GM23338 (cell line): ENCODE measurements around the gene HDAC9. TPM values are rescaled to one million over a fixed set of nuclear protein-coding genes. Genes with fewer than 3 reads are reported as not detected.

Experiments
- ATAC-seq: fragments of 200-7000 bp; cut with Tn5 transposase; 3 replicates; pipeline ENCODE4 v1.9.1; 2020
- DNase-seq: peaks from one replicate; pipeline ENCODE4 v3.0.0-alpha.2; 2015; ENCODE audit warnings: low spot score
- H2AFZ ChIP-seq: fragments of 200-600 bp; sonication (generic); 2 replicates; pipeline ENCODE4 v1.8.0; 2016; ENCODE audit warnings: antibody characterized with exemption, mild to moderate bottlenecking, moderate library complexity
- H3F3A ChIP-seq: fragments of 200-600 bp; sonication (generic); replicated peaks from 2 replicates; pipeline ENCODE4 v1.8.0; 2017; ENCODE audit warnings: antibody characterized with exemption, mixed run types, low read depth
- H3K27ac ChIP-seq: fragments of 200-600 bp; sonication (generic); 2 replicates; pipeline ENCODE4 v1.6.1; 2016; ENCODE audit warnings: low read depth
- H3K27me3 ChIP-seq: fragments of 200-600 bp; sonication (generic); 2 replicates; pipeline ENCODE4 v1.8.0; 2016; ENCODE audit warnings: mild to moderate bottlenecking, mixed run types, moderate library complexity; ENCODE audit not compliant: insufficient read depth
- H3K36me3 ChIP-seq: fragments of 200-600 bp; sonication (generic); 2 replicates; pipeline ENCODE4 v1.8.0; 2016; ENCODE audit warnings: mild to moderate bottlenecking; ENCODE audit not compliant: insufficient read depth
- H3K4me1 ChIP-seq: fragments of 200-600 bp; sonication (generic); 2 replicates; pipeline ENCODE4 v1.8.0; 2016; ENCODE audit warnings: mild to moderate bottlenecking, moderate library complexity; ENCODE audit not compliant: insufficient read depth
- H3K4me2 ChIP-seq: fragments of 200-600 bp; sonication (generic); 2 replicates; pipeline ENCODE4 v1.7.1; 2017; ENCODE audit warnings: mixed run types
- H3K4me3 ChIP-seq: fragments of 200-600 bp; sonication (generic); 2 replicates; pipeline ENCODE4 v1.6.1; 2016; ENCODE audit warnings: mixed run types
- H3K79me2 ChIP-seq: fragments of 200-600 bp; sonication (generic); replicated peaks from 2 replicates; pipeline ENCODE4 v1.8.0; 2017; ENCODE audit warnings: mild to moderate bottlenecking; ENCODE audit not compliant: insufficient read depth
- H3K9me2 ChIP-seq: fragments of 200-600 bp; sonication (generic); 2 replicates; pipeline ENCODE4 v1.8.0; 2017; ENCODE audit not compliant: insufficient read depth
- H4K20me1 ChIP-seq: fragments of 200-600 bp; sonication (generic); replicated peaks from 2 replicates; pipeline ENCODE4 v1.8.0; 2017; ENCODE audit warnings: mild to moderate bottlenecking; ENCODE audit not compliant: insufficient read depth
- H3K27ac Mint-ChIP-seq: 2 replicates; pipeline ENCODE4 v1.8.0; 2020; ENCODE audit warnings: inconsistent platforms, mild to moderate bottlenecking, moderate library complexity, mixed read lengths
- H3K27me3 Mint-ChIP-seq: 3 replicates; pipeline ENCODE4 v1.8.0; 2022; ENCODE audit warnings: low read depth, mild to moderate bottlenecking, moderate library complexity, mixed read lengths, inconsistent platforms; ENCODE audit not compliant: insufficient read depth, poor library complexity
- H3K36me3 Mint-ChIP-seq: 3 replicates; pipeline ENCODE4 v1.8.0; 2021; ENCODE audit warnings: low read depth, mild to moderate bottlenecking, inconsistent platforms, moderate library complexity, mixed read lengths
- H3K4me1 Mint-ChIP-seq: 3 replicates; pipeline ENCODE4 v1.8.0; 2020; ENCODE audit warnings: mild to moderate bottlenecking, inconsistent platforms, mixed read lengths
- H3K4me3 Mint-ChIP-seq: 3 replicates; pipeline ENCODE4 v1.8.0; 2021; ENCODE audit warnings: moderate library complexity, mild to moderate bottlenecking, inconsistent platforms, mixed read lengths
- H3K9me3 Mint-ChIP-seq: 3 replicates; pipeline ENCODE4 v1.8.0; 2020; ENCODE audit warnings: moderate library complexity, mild to moderate bottlenecking, inconsistent platforms, mixed read lengths
- CREB1 ChIP-seq: fragments of 250-450 bp; sonication (Bioruptor Pico); IDR thresholded peaks from 2 replicates; pipeline ENCODE4 v1.5.0; 2020; ENCODE audit warnings: low read depth, mild to moderate bottlenecking, moderate library complexity
- CTCF ChIP-seq, 2 experiments: fragments of 200-600 bp in 1 of 2; sonication (generic) in 1 of 2; conservative IDR thresholded peaks; 2 replicates each; pipeline versions ENCODE4 v1.5.1 to v1.6.1; 2016 to 2017; ENCODE audit warnings: antibody characterized with exemption in 2 of 2, low read depth in 2 of 2, mild to moderate bottlenecking in 2 of 2, moderate library complexity in 1 of 2
- ETS1 ChIP-seq: IDR thresholded peaks from 2 replicates; pipeline ENCODE4 v1.6.1; 2016; ENCODE audit warnings: antibody characterized with exemption
- EZH2 ChIP-seq: fragments of 200-600 bp; sonication (generic); IDR thresholded peaks from one replicate; pipeline ENCODE4 v1.8.0; 2017; ENCODE audit warnings: antibody characterized with exemption, mild to moderate bottlenecking, low read depth; ENCODE audit not compliant: unreplicated experiment
- EZH2phosphoT487 ChIP-seq: fragments of 200-600 bp; sonication (generic); IDR thresholded peaks from one replicate; pipeline ENCODE4 v1.8.1; 2018; ENCODE audit warnings: antibody characterized with exemption; ENCODE audit not compliant: unreplicated experiment
- JUNB ChIP-seq: IDR thresholded peaks from one replicate; pipeline ENCODE4 v1.6.1; 2016; ENCODE audit warnings: antibody characterized with exemption; ENCODE audit not compliant: unreplicated experiment
- NANOG ChIP-seq: IDR thresholded peaks from 2 replicates; pipeline ENCODE4 v1.6.1; 2016; ENCODE audit warnings: antibody characterized with exemption, borderline replicate concordance
- POLR2AphosphoS5 ChIP-seq: IDR thresholded peaks from 2 replicates; pipeline ENCODE4 v1.6.1; 2016; ENCODE audit warnings: antibody characterized with exemption, low read depth
- REST ChIP-seq: IDR thresholded peaks from one replicate; pipeline ENCODE4 v1.6.1; 2018; ENCODE audit warnings: antibody characterized with exemption; ENCODE audit not compliant: unreplicated experiment
- ZNF114 ChIP-seq: fragments of 250-450 bp; sonication (Bioruptor Pico); IDR thresholded peaks from 2 replicates; pipeline ENCODE4 v1.5.0; 2020; ENCODE audit warnings: mild to moderate bottlenecking, moderate library complexity
- ZNF331 ChIP-seq: fragments of 250-450 bp; sonication (Bioruptor Pico); IDR thresholded peaks from 2 replicates; pipeline ENCODE4 v1.5.0; 2020; ENCODE audit warnings: low read depth, mild to moderate bottlenecking, moderate library complexity
- ZNF462 ChIP-seq: fragments of 250-450 bp; sonication (Bioruptor Pico); IDR thresholded peaks from 2 replicates; pipeline ENCODE4 v1.5.0; 2020; ENCODE audit warnings: mild to moderate bottlenecking, moderate library complexity
- polyA plus RNA-seq: library from polyadenylated mRNA; unstranded; fragments of >200 nt; fragmentation: Nextera tagmentation; extraction: Ambion mirVana; gene quantifications from 2 replicates; pipeline ENCODE4 v1.2.1, GENCODE V29; 2016
- total RNA-seq: library from RNA; depleted of rRNA; stranded (reverse); fragments of >200 nt; shearing (Covaris generic); gene quantifications from 2 replicates; pipeline ENCODE4 v1.2.3, GENCODE V29; 2014

HDAC9 gene
- total and polyA plus RNA-seq, 2 experiments from 2014 or later, result 8.3 to 18.5 TPM

GRCh38 chr7:18936265-18936664, 440.7 kb downstream of the HDAC9 start:
- Histone ChIP-seq H3K4me2 (no peak overlapping the region), H3K36me3 (no peaks in the 10 kb centered on the region), H3K4me3 (no peak overlapping the region), H3K9me2 (no peaks in the 10 kb centered on the region; the same call in 1 of the 2 replicates), H3K4me1 (peaks cover 17% of the 10 kb centered on the region), H3K27me3 (no peaks in the 10 kb centered on the region), H3F3A (no peaks in the 10 kb centered on the region), H4K20me1 (no peaks in the 10 kb centered on the region), H2AFZ (no peak overlapping the region), H3K79me2 (no peaks in the 10 kb centered on the region), H3K27ac (no peak overlapping the region)
- TF ChIP-seq CREB1 (no peak), POLR2AphosphoS5 (no peak), NANOG (no peak), JUNB (no peak), REST (no peak), ZNF462 (CRISPR knock-in tag) (no peak), EZH2 (no peak), ZNF331 (CRISPR knock-in tag) (no peak), ETS1 (no peak), EZH2phosphoT487 (no peak), CTCF (conservative IDR thresholded peaks at IDR 0.05; ENCODE audit: low read depth in 2 of 2) (no peak), ZNF114 (CRISPR knock-in tag) (no peak)
- ATAC-seq (no peak), DNase-seq (no peak)
- H3K9me3 Mint-ChIP-seq, result no peaks in the 10 kb centered on the region
- H3K4me1 Mint-ChIP-seq, result peaks cover 22% of the 10 kb centered on the region; the same call in 2 of the 3 replicates
- H3K27ac Mint-ChIP-seq, result no peak overlapping the region
- no peaks in the 10 kb centered on the region for H3K36me3 Mint-ChIP-seq
- H3K27me3 Mint-ChIP-seq, result no peaks in the 10 kb centered on the region
- no peak overlapping the region for H3K4me3 Mint-ChIP-seq
